ENCODE measurements around the gene CD300LG.
"Not testable (repeated sequence)": the region's sequence is repeated elsewhere in the genome, so short reads cannot be mapped to it uniquely, and the experiment has no call there.

CD300LG gene

DNA sequence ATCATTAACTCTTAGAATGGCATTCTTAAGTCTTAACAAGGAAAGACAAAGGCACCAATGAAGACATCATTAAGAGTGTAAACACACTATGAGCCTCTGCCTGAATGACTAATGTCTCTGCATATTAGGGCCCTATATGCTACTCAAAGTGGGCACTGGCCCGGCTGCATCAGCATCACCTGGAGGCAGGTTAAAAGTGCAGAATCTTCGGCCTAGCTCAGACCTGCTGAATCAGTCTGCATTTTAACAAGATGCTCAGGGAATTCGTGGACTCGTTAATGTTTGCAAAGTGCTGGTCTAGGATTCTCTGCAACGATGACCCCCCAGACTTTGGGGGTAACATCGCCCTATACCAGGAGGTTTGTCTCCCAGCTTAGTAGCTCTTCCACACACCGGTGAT, 20.8 kb upstream of the CD300LG start:
- no peak for DNase-seq

DNA sequence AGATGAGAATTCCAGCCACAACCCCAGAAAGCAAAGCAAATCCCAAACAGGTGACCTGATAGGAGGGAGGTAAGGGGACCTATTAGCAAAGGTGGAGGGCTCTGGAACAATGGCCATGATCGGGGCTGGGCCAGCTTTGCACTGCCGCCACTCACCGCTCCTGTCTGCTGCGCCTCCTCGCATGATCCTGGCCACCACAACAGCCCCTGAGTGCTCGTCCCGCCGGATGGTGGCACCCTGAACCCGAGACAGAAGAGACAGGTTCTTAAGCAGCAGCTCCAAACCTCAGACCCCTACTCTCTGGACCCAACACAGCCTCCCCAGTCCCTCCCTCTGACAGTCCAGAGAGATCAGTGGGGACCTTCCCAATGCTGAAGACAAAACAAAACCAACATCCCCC, 19.4 kb upstream of the CD300LG start:
- DNase-seq = no peak

DNA sequence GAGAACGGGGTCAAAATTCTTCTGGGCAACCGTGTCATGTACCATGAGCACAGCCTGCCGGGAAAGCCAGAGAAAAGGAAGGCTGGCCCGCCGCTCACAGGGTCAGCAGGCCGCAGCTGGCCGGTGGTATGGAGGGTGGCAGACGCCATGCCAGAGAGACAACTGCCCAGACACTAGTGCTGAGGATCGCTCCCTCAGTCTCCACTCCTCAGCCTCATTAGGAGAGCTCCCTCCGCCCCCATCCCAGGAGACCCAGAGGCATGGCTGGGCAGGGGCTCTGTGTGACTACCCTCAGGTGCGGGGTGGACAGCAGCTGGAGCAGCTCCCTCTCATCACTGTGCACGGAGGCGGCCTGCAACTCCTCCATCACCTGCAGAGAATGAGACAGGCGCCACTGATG, 17.2 kb upstream of the CD300LG start:
- no peak for DNase-seq

DNA sequence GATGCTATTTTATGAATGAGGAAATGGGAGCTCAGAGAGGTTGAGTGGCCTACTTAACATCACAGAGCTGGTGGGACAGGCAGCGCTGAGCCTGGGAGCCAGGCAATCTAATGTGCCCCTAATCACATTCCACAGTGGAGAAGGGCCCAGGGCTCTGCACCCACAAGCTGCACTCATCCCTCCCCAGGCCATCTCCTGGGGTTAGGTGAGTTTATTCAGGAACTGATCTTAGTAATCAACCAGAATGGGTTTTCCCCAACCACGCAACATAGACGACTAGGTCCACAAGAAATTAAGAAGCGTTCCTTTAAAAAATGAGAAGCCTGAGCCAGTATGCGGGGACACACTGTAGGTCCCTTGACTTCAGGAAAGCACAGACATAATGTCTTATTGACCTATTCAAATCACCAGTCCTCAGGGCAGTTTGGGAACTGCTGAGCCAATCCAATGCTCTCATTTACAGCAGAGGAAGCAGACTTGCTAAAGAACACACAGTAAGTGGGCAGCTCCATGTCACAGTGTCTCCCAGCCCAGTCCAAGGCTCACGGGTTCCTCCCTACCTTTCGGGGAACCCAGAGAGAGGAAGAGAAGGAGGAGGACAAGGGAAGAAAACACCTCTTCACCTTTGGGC, 16.4 kb upstream of the CD300LG start:
- peak; percentile 12 to 28 for DNase-seq

DNA sequence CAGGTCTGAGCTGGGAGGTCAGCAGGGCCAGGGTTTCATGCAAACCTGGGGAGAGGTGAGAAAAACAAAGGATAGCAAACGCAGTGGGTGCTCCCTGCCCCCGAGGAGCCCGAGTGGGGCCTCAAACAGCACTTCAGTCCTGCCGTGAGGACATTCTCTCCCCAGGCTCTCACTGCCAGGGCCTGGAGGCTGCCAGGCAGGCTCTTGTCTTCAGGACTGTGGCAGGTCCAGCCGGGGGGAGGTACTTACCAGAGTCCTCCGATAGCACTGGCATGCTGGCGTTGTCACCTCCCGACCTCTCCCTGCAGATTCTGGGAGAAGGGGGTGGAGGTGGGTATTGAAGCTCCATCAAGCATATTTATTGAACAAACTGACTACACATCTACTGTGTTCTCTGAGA, 15.3 kb upstream of the CD300LG start:
- DNase-seq = no peak

DNA sequence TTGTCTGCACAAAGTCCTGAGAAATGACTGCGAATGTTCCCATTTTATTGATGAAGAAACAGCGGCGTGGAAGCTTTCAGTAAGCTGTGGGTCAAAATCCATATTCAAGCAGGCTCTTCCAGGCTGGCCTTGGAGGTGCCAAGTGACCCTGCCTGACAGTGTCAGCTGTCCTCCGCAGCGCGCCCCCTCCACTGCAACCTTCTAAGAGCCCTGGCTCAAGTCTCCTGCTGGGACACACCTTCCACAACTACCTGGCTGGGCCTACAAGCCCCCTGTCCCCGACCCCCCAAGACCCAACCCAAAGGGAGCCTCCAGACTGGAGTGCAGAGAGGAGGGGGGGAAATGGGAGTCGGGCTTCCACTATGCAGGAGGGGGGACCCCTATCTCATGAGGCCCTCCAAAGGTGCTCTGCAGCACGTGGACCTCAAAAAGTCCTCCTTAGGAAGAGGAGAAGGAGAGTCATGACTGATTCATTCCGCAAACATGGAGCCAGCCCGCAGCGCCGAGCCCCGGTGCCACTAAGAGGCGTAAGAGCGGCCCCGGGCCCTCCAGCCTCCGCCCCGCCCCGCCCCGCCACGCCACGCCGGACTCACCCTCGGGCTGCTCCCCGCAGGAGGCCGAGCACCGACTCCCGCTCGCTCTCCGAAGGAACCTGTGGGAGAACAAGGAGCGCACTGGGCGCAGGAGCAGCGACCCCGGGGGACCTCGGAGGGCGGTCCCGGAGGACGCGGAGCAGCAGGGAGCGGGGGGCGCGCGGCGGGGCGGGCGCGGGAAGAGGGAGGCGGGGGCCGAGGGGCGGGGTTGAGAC, 14.6 kb upstream of the CD300LG start:
- DNase-seq = peak; percentile 28 to 35

DNA sequence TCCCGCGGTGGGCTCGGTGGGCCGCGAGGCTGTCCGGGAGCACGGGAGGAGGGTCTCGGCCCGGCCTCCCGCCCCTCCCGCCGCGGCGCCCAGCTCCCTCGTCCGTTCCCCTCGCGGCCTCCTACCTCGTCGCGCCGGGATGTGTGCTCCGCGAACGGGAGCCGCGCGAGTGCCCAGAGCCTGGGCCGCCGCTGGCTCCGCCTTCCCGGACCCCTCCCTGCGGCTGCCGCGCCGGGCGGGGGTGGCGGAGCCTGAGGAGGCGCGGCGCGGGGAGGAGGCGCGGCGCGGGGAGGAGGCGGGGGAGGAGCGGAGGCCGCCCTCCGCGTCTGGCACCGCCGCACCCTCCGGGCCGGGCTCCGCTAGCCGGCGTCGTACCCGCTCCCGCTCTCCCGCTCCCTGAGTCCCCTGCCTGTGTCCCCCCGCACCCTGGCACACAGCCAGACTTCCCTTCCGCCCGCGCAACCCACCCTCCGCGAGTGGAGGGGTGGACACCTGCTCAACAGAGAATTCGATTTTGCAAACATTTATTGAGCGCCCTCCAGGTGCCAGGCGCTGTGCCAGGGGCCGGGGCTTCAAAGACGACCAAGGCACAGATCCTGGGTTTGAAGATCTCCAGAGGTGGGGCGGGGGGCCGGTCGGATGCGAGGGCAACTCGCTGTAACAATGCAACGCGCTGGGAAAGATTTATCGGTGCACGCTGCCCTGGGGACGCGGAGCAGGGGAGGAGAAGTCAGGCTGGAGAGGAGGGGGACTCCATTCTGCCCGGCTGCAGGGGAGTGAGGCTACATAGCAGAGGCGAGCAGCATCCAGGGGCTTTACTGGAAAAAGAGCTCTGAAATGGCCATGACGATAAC, 13.8 kb upstream of the CD300LG start, which contains the start of gene MPP3:
Gene MPP3 (minus strand): TSS at position 171 of the 854 bp plus-strand sequence. CDS start 1,240 bp downstream, outside the sequence.
- peak; percentile 39 to 43 for DNase-seq

DNA sequence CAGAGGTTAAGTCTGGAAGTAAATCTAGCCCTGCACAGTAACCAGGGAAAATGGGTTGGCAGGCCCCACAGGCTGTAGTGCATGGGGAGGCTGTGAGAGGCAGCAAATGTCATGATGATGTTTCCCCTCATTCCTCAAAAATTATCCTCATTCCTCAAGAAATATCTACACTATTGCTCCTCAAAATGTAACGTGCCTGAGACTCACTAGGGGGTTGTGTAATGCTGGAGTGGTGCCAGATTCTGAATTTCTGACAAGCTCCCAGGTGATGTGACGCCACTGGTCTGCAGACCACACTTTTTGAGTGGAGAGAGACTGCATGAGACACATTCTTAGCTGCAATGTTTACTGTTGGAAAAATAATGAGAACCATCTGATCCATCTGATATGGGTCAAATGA, 12.9 kb upstream of the CD300LG start:
- no peak for DNase-seq

DNA sequence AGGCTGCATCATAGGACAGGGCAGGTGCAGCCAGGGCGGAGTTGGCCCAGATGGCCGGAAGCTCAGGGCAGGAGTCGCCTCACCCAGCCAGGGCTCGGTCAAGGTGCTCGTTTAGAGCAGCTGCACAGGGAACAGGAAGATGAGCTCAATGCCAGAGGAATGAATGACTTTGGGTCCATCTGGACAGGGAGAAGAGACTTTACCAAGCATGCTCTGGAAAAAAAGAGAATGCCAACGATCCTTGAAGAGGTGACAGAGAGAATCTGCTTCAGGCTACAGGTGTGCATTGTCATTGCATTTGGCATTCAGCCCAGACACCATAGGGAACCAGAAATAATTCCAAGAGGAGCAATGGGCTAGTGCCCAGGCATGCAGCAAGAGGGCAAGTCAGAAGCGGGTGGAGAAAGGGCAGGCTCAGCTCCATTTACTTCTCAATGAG, 7.3 kb upstream of the CD300LG start:
- no peak for DNase-seq

DNA sequence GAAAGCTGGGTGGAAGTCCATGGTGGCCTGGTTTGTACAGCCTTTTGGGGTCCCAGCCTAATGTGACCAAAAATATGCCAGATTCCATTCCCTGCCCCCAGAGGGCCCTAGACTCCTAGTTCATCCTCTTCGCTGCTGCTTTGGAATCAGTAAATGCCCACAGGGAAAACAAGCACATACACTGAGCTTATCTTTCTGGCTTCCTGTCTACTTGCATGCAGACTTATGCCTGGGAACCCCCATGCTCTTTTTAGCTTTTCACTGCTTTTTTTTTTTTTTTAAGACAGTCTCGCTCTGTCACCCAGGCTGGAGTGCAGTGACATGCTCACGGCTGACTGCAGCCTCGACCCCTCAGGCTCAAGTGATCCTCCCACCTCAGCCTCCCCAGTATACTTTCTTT, 6.2 kb upstream of the CD300LG start:
- no peak for DNase-seq

DNA sequence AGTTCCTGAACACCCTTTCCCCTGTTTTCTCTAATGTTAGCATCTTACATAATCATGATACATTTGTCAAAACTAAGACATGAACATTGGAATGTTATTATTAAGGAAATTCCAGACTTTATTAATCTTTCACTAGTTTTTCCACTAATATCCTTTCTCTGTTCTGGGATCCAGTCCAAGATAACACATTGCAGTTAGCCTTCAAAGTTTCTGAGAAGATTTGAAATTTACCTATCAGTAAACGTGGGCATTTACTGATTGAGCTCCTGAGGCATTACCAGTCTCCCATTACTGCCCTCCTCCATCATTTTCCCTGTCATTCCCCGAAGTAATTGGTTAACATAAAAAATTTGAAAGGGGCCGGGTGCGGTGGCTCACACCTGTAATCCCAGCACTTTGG, 5.7 kb upstream of the CD300LG start:
- DNase-seq = no peak

DNA sequence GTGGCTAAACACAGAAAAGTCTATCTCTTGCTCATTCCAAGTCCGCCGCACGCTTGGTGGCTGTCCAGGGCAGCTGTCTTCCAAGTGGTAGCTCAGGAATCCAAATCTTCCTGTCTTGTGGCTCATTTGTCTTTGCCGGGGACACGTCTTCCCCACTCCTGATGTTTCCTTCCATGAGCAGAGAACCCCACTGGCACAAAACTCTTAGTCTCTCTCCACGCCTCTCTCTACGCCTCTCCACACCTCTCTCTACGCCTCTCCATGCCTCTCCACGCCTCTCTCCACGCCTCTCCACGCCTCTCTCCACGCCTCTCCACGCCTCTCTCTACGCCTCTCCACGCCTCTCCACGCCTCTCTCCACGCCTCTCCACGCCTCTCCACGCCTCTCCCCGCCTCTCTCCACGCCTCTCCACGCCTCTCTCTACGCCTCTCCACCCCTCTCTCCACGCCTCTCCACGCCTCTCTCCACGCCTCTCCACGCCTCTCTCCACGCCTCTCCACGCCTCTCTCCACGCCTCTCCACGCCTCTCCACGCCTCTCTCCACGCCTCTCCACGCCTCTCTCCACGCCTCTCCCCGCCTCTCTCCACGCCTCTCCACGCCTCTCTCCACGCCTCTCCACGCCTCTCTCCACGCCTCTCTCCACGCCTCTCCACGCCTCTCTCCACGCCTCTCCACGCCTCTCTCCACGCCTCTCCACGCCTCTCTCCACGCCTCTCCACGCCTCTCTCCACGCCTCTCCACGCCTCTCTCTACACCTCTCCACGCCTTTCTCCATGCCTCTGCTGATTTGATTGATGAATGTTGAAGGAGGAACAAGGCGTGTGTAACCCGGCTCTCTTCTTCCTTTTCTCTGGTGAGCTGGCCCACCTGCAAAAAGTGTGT, 4.6 kb upstream of the CD300LG start:
- DNase-seq = not testable (repeated sequence)

DNA sequence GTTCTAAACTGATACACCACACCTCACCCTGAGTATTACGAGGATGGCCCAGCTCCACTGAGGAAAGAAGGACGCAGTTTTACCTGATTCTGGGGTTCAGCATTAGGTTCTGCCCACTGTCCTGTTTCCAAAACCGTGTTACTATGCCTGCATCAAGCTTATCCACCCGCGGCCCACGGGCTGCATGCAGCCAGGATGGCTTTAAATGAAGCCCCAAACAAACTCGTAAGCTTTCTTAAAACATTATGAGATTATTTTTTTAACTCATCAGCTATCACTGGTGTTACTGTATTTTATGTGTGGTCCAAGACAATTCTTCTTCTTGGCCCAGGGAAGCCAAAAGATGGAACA, 4.0 kb upstream of the CD300LG start:
- DNase-seq = no peak

DNA sequence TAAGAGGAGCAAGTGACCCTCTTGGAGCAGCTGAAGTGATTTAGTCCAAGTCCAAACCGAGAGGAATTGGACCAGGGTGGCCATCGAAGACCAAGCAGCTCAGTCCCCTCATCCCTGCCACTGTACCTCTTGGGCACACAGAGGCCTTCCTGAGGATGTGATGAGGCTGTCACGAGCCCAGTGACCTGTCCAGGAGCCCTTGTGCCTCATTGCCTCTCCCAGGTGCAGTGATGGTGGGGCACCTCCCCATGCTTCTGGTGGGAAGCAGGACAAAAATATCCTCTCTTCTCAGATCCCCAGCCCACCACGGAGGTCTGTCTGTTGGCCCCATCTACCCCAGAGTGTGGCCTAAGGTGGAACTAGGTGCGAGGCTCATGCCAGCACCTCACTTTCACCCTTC, 2.7 kb upstream of the CD300LG start:
- no peak for DNase-seq

DNA sequence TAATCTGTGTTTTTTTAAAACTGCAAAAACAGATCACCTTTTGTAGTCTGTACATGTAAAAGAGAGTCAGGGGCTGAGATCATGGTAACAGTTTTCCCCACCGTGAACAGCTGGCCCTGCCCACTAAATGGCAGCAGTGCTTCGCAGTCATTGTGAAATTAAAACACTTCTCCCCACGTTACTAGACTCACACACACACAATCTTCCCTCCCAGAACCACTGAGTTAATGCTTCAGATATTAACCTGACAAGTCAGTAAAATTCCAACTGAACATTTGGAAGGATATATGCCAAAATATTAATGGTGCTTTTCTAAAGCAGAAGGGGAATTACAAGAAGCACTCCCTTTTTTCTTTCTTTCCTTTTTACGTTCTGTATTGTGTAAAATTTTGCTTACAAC, 1.2 kb upstream of the CD300LG start:
- no peak for DNase-seq

DNA sequence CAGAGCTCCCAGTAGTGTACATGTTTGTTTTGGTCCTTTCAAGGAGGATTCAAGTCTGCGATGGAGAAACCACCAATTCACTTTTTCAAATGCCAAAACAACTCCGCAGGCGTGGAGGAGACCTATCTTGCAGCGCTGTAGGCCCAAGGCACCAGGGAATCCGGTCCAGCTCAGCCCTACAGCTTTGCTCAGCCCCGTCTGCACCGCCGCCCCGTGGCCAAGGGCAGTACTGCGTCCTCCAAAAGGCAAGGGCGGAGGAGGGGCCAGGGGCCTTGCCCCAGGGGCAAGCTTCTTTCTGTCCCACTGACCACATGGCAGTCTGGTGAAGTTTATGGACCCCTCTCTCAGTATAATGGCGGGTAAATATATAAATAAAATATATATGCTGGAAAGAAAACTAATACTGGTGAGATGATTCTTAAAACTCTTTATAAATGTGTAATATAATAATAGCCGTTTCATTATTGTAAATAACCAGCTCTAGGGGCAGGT, 709 bp upstream of the CD300LG start:
- DNase-seq = peak; percentile 87 to 88

DNA sequence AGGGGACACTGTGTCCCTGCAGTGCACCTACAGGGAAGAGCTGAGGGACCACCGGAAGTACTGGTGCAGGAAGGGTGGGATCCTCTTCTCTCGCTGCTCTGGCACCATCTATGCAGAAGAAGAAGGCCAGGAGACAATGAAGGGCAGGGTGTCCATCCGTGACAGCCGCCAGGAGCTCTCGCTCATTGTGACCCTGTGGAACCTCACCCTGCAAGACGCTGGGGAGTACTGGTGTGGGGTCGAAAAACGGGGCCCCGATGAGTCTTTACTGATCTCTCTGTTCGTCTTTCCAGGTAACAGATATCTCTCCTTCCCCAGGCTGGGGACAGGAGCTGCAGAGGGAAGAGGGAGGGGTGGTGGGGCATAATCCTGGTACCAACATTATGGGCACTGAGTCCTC, 1.6 kb downstream of the CD300LG start:
- DNase-seq = no peak

DNA sequence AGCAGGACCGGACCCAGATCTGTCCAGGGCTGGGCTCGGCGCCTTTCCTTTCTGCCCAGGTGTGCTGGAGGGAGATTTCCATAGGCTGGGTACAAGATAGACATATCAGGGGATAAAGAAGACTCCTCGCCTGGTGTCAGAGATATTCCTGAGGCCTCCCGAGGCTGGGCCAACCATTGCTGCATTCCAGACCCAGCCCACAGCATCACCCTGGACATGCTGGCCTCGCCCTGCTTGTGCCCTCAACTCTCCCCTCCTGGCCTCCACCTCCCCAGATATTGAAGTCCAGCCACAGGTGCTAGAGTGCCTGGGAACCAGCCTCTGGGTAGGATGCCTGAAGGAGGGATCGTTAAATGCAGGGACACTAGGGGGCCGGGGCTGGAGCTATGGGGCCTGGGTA, 2.1 kb downstream of the CD300LG start:
- no peak for DNase-seq

DNA sequence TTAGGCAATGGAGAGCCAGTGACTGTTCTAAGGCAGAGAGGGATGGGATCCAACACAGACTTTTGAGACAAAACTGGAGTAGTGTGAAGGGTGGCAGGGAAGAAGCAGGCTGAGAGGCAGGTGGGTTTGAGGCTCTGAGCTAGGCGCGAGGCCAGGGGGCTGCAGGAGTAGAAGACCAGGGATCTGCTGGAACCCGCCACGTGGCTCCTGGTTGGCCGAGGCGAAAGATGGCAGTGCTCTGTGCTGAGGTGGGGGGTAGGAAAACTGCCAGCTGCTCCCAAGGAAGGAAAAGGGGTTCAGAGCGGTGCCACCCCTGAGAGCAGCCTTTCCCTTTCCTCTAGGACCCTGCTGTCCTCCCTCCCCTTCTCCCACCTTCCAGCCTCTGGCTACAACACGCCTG, 5.6 kb downstream of the CD300LG start:
- DNase-seq = no peak

DNA sequence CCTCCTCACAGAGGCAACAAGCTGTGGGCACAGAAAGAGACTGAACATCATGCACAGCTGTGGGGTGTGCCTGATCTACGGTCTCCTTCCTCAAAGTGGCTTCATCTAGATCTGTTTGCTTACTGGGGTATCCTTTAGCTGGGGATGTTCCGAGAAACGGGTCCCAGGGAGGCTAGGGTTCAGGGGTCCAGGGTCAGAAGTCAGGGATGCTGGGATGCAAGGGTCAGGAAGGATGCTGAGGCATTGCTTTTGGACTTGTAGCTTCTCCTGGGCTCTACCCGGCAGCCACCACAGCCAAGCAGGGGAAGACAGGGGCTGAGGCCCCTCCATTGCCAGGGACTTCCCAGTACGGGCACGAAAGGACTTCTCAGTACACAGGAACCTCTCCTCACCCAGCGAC, 6.6 kb downstream of the CD300LG start:
- no peak for DNase-seq

DNA sequence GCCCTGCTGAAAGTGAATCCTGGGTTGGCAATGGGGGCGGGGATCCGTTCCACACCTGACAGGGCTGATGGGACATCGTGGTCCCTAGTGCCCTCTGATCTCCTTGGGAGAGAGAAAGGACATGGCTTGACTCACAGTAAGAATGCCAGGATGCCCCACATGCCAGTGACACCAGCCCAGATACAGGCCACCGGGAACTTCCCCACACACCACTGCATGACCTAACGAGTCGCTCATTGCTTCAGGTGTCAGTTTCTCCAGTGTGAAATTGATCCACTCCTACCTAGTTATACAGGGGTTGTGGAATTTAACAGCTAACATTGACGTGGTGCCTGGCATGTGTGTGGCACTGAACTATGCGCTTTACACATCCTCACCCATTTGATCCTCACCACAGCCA, 7.5 kb downstream of the CD300LG start:
- DNase-seq = no peak

DNA sequence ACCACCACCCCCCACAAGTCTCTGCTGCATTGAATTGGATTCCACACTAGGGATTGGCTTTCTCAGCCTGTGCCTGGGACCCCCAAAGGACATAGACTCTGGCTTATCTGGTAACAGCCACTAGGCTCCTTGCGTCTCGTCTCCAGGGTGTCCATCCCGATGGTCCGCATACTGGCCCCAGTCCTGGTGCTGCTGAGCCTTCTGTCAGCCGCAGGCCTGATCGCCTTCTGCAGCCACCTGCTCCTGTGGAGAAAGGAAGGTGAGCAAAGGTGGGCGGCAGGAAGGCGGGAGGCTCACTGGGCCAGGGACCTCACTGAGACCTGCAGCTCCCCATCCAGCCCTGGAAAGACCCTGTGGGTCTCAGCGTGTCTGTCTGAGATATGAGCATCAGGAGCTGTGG, 8.1 kb downstream of the CD300LG start:
- no peak for DNase-seq

DNA sequence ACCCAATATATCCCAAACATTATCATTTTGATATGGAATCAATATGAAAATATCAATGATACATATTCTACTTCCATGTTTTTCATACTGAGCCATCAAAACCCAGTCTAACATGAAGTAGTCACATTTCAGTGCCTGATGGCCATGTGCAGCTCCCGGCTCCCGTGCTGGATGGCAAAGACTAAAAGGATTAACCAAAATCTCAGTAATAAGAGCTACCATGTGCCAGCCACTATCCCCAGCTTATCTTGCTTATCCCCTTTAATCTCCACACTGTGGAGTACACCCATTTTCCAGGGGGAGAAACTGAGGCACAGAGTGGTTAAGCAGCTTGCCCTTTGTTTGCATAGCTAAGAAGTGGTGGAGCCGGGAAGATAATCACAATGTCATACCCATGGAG, 9.2 kb downstream of the CD300LG start:
- no peak for DNase-seq

Data from activated CD4-positive, alpha-beta T cell treated with anti-CD3 and anti-CD28 coated beads, Interleukin-2, amount 50 U/mL, for 48 hours (primary cell).